Activated B cell treated with CpG ODN at 0.5 μM for 24 hours (primary cell): ENCODE results near the gene SLC18A3. TPM values are rescaled to one million over a fixed set of nuclear protein-coding genes. Genes with fewer than 3 reads are reported as not detected.

Experiments used
- ATAC-seq: fragments of 200-7000 bp; cut with Tn5 transposase; one replicate; pipeline ENCODE4 v1.10.0; 2021; ENCODE audit warnings: low read depth, mild to moderate bottlenecking, moderate library complexity
- CTCF ChIA-PET: fragments of 350-600 bp; sonication (Branson Sonifier 250); formaldehyde crosslinking; loops from one replicate; lab custom pipeline; 2021; ENCODE audit warnings: antibody characterized with exemption; lab: Charles Lee
- POLR2A ChIA-PET: fragments of 350-600 bp; sonication (Branson Sonifier 250); formaldehyde crosslinking; loops from one replicate; lab custom pipeline; 2021; ENCODE audit warnings: antibody characterized with exemption; lab: Charles Lee
- DNase-seq: peaks from one replicate; pipeline ENCODE4 v3.0.0; 2022
- H3K27ac Mint-ChIP-seq: one replicate; pipeline ENCODE4 v1.8.0; 2020; ENCODE audit warnings: mixed read lengths
- H3K27me3 Mint-ChIP-seq: one replicate; pipeline ENCODE4 v1.8.0; 2021; ENCODE audit warnings: mixed read lengths
- H3K36me3 Mint-ChIP-seq: one replicate; pipeline ENCODE4 v1.8.0; 2021; ENCODE audit warnings: low read depth, mixed read lengths
- H3K4me1 Mint-ChIP-seq: one replicate; pipeline ENCODE4 v1.8.0; 2021; ENCODE audit warnings: mixed read lengths
- H3K4me3 Mint-ChIP-seq: one replicate; pipeline ENCODE4 v1.8.0; 2020; ENCODE audit warnings: mild to moderate bottlenecking, mixed read lengths
- H3K9me3 Mint-ChIP-seq: one replicate; pipeline ENCODE4 v1.8.0; 2020; ENCODE audit warnings: mixed read lengths
- intact Hi-C: fragments of 100-400 bp; cut with micrococcal nuclease; formaldehyde crosslinking; loops from one replicate; pipeline ENCODE4 v1.15.1; 2024
- total RNA-seq: library from RNA; stranded (reverse); gene quantifications from 2 replicates; pipeline ENCODE4 v1.2.3, GENCODE V29; 2022
- TF ChIP-seq, protein P1 (sequence below): fragments of 200-600 bp; IDR thresholded peaks from one replicate; pipeline ENCODE4 v1.8.0; 2022; ENCODE audit warnings: antibody characterized with exemption, mild to moderate bottlenecking

Gene SLC18A3
- total RNA-seq, 1 donor from 2014 or later, result not detected

DNA sequence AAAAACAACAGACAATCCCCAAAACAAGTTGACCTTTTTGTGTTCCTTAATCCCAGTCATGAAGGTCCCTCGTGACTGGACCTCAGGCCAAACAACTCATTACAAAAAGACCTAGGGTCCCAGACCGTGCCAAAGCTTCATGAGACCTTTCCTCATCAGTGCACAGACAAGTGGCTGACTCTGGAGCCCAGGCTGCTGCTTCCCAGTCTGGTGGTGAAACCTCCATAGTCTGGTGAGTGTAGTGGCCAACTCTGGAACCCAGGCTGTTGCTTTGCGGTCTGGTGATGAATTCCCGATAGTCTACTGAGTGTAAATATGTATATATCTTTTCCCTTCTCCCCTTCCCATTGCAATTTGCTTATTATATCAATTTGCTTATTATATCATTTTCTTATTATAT lies 22.1 kb upstream of the SLC18A3 start:
- ATAC-seq, result no peak
- H3K9me3 Mint-ChIP-seq, result peaks cover 3% of the 10 kb centered on the region
- H3K4me3 Mint-ChIP-seq, result no peak overlapping the region
- peaks cover 11% of the 10 kb centered on the region for H3K27me3 Mint-ChIP-seq
- POLR2A ChIA-PET, result no interaction called here
- CTCF ChIA-PET, result no interaction called here
- no peak overlapping the region for H3K27ac Mint-ChIP-seq
- intact Hi-C loops, result no loop called here
- no peak for DNase-seq
- H3K4me1 Mint-ChIP-seq, result no peaks in the 10 kb centered on the region
- TF ChIP-seq, protein P1, sequence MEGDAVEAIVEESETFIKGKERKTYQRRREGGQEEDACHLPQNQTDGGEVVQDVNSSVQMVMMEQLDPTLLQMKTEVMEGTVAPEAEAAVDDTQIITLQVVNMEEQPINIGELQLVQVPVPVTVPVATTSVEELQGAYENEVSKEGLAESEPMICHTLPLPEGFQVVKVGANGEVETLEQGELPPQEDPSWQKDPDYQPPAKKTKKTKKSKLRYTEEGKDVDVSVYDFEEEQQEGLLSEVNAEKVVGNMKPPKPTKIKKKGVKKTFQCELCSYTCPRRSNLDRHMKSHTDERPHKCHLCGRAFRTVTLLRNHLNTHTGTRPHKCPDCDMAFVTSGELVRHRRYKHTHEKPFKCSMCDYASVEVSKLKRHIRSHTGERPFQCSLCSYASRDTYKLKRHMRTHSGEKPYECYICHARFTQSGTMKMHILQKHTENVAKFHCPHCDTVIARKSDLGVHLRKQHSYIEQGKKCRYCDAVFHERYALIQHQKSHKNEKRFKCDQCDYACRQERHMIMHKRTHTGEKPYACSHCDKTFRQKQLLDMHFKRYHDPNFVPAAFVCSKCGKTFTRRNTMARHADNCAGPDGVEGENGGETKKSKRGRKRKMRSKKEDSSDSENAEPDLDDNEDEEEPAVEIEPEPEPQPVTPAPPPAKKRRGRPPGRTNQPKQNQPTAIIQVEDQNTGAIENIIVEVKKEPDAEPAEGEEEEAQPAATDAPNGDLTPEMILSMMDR, result no peak
- H3K36me3 Mint-ChIP-seq, result no peaks in the 10 kb centered on the region

DNA sequence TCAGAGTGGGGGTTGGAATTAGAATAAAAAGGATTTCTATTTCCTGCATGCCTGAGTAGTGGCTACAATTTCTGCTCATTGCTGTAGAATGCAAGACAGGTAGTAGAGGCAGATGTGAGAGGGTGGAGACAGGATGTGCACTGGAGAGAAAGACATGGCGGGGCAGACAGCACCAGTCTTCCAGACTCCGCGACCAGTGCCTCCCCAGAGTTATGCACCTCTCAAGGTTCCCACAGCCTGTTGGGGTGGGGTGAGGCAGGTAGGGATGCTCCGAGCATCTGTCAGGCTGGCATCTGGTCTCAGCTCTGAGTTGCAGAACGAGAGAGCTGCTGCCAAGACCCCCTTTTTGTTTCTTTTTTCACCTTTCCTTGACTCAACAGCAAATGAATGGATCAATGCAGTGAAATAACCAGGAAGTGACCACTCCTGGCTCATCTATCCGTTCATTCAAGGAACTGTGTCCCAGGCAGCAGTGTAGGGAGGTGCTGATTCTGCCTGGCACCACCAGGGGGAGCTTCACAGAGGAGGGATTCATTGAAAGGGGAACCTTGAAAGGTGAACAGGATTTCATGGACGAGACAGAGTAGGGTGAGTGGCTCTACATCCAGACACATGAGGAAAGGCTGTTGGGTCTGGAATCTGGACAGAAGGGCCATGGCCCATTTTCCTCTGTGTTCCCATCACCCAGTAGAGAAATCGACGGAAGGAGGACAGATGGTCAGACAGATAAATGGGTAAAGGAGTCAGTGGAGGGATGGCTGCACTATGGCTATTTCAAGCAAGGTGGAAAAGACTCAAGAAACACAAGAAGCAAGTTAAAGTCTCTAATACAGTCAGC lies 17.2 kb upstream of the SLC18A3 start:
- peak; percentile 81 for ATAC-seq
- Mint-ChIP-seq H3K36me3 (no peaks in the 10 kb centered on the region), H3K27me3 (peaks cover 22% of the 10 kb centered on the region), H3K9me3 (peaks cover 3% of the 10 kb centered on the region), H3K4me3 (no peak overlapping the region), H3K4me1 (no peaks in the 10 kb centered on the region), H3K27ac (no peak overlapping the region)
- peak; percentile 37 for DNase-seq
- CTCF ChIA-PET, result interaction anchor here (0.7 to 2.1 kb wide), 14 partner anchors 8 to 683 kb away, joined by 3 to 10 read pairs (median 4); partner anchors contain the start of gene ERCC6
- TF ChIP-seq, protein P1, result peak; percentile 44
- POLR2A ChIA-PET, result no interaction called here
- intact Hi-C loops, result loop anchor here (1.0 to 2.0 kb wide), 2 partner anchors 54 to 682 kb away; partner anchors contain the start of gene ERCC6

DNA sequence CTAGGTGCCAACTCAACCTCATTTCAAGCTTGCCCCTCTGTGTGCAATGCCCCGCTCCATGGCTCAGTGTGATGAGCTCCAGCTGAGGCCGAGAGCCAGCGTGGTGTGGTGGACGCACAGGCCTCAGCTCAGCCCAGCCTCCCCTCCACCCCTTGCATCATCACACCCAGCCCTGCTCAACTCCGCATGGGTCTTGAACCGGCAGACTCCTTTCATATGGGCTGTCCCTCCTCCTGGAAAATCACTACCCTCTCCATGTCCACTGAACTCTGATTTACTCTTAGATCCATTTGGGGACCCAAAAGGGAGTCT lies 16.6 kb upstream of the SLC18A3 start:
- CTCF ChIA-PET, result interaction anchor here (0.7 to 2.1 kb wide), 13 partner anchors 9 to 682 kb away, joined by 3 to 10 read pairs (median 4); partner anchors contain the start of gene ERCC6
- H3K4me3 Mint-ChIP-seq, result no peak overlapping the region
- H3K27me3 Mint-ChIP-seq, result peaks cover 22% of the 10 kb centered on the region
- no peak overlapping the region for H3K27ac Mint-ChIP-seq
- no peaks in the 10 kb centered on the region for H3K4me1 Mint-ChIP-seq
- ATAC-seq, result no peak
- POLR2A ChIA-PET, result no interaction called here
- intact Hi-C loops, result loop anchor here (1.0 to 2.0 kb wide), 2 partner anchors 55 to 682 kb away; partner anchors contain the start of gene ERCC6
- H3K9me3 Mint-ChIP-seq, result peaks cover 3% of the 10 kb centered on the region
- TF ChIP-seq, protein P1, result no peak
- no peak for DNase-seq
- H3K36me3 Mint-ChIP-seq, result no peaks in the 10 kb centered on the region

DNA sequence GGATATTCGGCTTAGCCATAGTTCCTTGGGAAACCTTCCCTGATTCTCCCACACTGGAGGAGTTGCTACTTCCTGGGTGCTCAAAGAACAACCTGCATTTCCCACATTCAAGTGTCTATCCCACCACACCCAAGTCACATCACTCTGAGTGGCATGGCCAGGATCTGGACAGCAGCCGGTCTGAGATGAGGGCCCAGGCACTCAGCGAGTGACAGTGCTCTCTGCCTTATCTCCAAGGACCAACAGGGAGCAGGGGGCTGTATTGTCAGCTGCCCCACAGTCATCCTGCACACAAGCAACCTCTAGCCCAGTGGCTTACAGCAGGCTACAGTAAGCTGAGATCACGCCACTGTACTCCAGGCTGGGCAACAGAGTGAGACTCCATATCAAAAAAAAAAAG lies 16.1 kb upstream of the SLC18A3 start:
- ChIA-PET POLR2A (no interaction called here), CTCF (interaction anchor here (0.6 to 2.1 kb wide), 12 partner anchors 10 to 682 kb away, joined by 3 to 12 read pairs (median 4); partner anchors contain the start of gene ERCC6)
- DNase-seq (no peak), ATAC-seq (no peak)
- Mint-ChIP-seq H3K27ac (no peak overlapping the region), H3K4me3 (no peak overlapping the region), H3K27me3 (peaks cover 22% of the 10 kb centered on the region), H3K36me3 (no peaks in the 10 kb centered on the region), H3K4me1 (no peaks in the 10 kb centered on the region), H3K9me3 (peaks cover 3% of the 10 kb centered on the region)
- intact Hi-C loops, result loop anchor here (1.0 to 2.0 kb wide), 2 partner anchors 55 to 681 kb away; partner anchors contain the start of gene ERCC6
- TF ChIP-seq, protein P1, result no peak

DNA sequence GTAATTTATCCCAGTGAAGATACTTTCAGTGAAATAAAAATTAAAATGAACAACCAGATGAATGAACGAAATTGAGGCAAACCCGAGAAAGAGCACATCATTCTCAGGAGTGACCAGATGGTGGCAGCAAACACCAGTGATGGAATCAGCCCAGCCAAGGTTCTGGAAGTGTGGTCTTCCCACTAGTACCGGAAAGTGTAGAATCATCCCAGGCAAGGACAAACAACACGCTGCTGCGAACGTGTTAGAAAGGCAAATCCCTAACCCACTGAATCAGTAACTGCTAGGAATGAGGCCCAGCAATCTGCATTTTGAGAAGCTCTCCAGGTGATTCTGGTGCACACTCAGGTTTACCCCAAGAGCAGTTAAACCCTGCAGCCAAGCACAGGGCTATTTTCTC lies 15.5 kb upstream of the SLC18A3 start:
- intact Hi-C loops, result no loop called here
- ATAC-seq, result no peak
- CTCF ChIA-PET, result interaction anchor here (0.6 to 2.1 kb wide), 6 partner anchors 28 to 681 kb away, joined by 3 to 12 read pairs (median 4); partner anchors contain the start of gene ERCC6
- peaks cover 22% of the 10 kb centered on the region for H3K27me3 Mint-ChIP-seq
- H3K4me3 Mint-ChIP-seq, result no peak overlapping the region
- TF ChIP-seq, protein P1, result no peak
- POLR2A ChIA-PET, result no interaction called here
- H3K4me1 Mint-ChIP-seq, result no peaks in the 10 kb centered on the region
- no peaks in the 10 kb centered on the region for H3K9me3 Mint-ChIP-seq
- DNase-seq, result no peak
- H3K36me3 Mint-ChIP-seq, result no peaks in the 10 kb centered on the region
- H3K27ac Mint-ChIP-seq, result no peak overlapping the region
